D721Med (cell line): ENCODE results near the gene WASF3.

ENCODE experiments used
- DNase-seq: peaks from one replicate; pipeline ENCODE4 v3.0.0; 2011; ENCODE audit warnings: low spot score; ENCODE audit not compliant: insufficient read length
- FAIRE-seq: peaks from 2 replicates; lab custom pipeline; 2011; peaks lifted over from hg19 to GRCh38; lab: Jason Lieb, UNC
- CTCF ChIP-seq: IDR thresholded peaks from 2 replicates; pipeline ENCODE4 v1.5.1; 2012; ENCODE audit warnings: mild to moderate bottlenecking, control low read depth; ENCODE audit not compliant: insufficient read depth; ENCODE audit errors: missing control alignments

Gene WASF3

GRCh38 chr13:26658448-26659385 lies 101.2 kb downstream of the WASF3 start:
- DNase-seq, result no peak
- no peak for TF ChIP-seq CTCF
- peak; percentile 6 for FAIRE-seq

GRCh38 chr13:26660185-26660584 lies 102.7 kb downstream of the WASF3 start:
- no peak for TF ChIP-seq CTCF
- FAIRE-seq (no peak), DNase-seq (no peak)

DNA sequence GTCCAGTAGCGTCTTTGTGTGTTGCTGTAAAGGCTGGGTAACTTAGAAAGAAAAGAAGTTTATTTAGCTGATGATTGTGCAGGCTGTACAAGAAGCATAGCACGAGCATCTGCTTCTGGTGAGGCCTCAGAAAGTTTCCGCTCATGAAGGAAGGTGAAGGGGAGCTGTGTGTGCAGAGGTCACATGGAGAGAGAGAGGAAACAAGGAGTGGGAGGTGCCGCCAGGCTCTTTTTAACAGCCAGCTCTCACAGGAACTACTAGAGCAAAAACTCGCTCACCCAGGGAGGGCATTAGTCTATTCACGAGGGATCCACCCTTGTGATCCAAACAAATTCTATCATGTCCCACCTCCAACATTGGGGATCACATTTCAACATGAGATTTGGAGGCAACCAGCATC lies 103.3 kb downstream of the WASF3 start:
- FAIRE-seq, result no peak
- TF ChIP-seq CTCF, result no peak
- DNase-seq, result no peak

DNA sequence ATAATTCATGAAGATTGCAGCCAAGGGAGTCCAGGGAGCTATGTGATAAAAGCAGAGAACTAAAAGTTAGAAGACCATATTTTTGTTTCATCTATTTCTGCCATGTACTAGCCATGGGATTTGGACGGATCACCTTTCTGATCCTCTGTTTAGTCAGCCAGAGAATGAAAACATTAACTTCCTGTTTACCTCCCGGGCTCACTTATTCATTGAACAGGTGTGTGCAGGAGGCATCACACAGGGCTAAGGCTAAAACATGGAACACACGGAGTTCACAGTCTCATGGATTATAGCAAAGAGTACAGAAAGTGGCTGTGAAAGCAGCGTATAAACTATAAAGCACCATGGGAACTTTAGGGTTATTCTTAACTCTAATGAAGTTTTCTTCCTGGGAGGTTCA lies 106.3 kb downstream of the WASF3 start:
- no peak for TF ChIP-seq CTCF
- DNase-seq (no peak), FAIRE-seq (no peak)

DNA sequence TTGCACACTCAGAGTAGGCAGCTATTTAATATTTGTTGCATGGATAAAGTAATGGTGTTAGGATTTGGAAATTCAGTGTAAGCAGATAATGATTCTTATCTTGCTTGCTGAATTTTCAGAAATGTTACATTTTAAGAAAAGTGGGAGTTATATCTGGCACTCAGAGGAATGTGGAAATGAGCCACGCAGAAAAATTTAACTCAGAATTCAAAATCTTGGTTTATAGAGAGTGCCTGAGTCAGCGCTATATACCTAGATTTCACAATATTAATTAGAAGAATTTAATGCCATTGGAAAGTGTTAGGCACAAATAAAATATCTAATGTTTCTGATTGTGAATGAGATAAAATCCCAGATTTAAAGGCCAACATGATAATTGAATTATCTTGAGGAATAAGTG lies 106.8 kb downstream of the WASF3 start:
- FAIRE-seq (no peak), DNase-seq (no peak)
- no peak for TF ChIP-seq CTCF

- FAIRE-seq (no peak), DNase-seq (no peak)
- TF ChIP-seq CTCF, result no peak
These were observed 107.4 kb downstream of the WASF3 start for GRCh38 chr13:26664876-26665275.
